Cardiac fibroblast (primary cell): Measurements from ENCODE around the gene ARMS2.

Experiments used
- DNase-seq, 2 donors: peaks; one replicate each; pipeline versions ENCODE4 v3.0.0 to v3.0.0-alpha.2; 2010; ENCODE audit warnings: low read depth in 2 of 2
- H3K4me3 ChIP-seq, 2 donors: replicated peaks in 1 of 2; 1 replicate in 1 of 2; 2 replicates in 1 of 2; pipeline ENCODE4 v1.5.1; 2011; ENCODE audit warnings: low read depth in 2 of 2, low read length in 2 of 2, mild to moderate bottlenecking in 2 of 2, moderate library complexity in 1 of 2
- TF ChIP-seq, protein P1 (sequence below): IDR thresholded peaks from one replicate; pipeline ENCODE4 v1.5.1; 2011; ENCODE audit warnings: low read depth, mild to moderate bottlenecking, low read length, inconsistent platforms

Gene ARMS2

DNA sequence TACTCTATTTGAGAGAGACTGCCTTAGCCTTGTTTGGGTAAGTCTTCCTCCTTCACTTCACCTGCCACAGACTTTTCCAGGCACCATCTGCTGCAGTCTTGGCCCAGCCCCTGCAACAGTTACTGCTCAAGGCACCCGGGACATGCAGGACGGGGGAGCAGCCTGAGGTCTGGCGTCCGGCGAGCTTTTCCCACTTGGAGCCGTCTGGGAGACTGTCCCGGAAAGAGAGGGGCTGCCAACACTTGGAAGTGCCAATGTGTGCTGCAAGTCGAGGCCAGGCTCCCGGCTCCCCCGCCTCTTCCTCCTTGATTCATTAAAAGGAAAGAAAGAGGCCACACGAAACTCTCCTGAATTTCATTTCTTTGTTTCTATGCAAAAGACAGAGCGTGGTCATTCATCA lies 20.6 kb downstream of the ARMS2 start:
- peak in 1 of 2 donors; percentile 58 for DNase-seq
- TF ChIP-seq, protein P1, sequence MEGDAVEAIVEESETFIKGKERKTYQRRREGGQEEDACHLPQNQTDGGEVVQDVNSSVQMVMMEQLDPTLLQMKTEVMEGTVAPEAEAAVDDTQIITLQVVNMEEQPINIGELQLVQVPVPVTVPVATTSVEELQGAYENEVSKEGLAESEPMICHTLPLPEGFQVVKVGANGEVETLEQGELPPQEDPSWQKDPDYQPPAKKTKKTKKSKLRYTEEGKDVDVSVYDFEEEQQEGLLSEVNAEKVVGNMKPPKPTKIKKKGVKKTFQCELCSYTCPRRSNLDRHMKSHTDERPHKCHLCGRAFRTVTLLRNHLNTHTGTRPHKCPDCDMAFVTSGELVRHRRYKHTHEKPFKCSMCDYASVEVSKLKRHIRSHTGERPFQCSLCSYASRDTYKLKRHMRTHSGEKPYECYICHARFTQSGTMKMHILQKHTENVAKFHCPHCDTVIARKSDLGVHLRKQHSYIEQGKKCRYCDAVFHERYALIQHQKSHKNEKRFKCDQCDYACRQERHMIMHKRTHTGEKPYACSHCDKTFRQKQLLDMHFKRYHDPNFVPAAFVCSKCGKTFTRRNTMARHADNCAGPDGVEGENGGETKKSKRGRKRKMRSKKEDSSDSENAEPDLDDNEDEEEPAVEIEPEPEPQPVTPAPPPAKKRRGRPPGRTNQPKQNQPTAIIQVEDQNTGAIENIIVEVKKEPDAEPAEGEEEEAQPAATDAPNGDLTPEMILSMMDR = no peak
- H3K4me3 ChIP-seq = no peak overlapping the region

DNA sequence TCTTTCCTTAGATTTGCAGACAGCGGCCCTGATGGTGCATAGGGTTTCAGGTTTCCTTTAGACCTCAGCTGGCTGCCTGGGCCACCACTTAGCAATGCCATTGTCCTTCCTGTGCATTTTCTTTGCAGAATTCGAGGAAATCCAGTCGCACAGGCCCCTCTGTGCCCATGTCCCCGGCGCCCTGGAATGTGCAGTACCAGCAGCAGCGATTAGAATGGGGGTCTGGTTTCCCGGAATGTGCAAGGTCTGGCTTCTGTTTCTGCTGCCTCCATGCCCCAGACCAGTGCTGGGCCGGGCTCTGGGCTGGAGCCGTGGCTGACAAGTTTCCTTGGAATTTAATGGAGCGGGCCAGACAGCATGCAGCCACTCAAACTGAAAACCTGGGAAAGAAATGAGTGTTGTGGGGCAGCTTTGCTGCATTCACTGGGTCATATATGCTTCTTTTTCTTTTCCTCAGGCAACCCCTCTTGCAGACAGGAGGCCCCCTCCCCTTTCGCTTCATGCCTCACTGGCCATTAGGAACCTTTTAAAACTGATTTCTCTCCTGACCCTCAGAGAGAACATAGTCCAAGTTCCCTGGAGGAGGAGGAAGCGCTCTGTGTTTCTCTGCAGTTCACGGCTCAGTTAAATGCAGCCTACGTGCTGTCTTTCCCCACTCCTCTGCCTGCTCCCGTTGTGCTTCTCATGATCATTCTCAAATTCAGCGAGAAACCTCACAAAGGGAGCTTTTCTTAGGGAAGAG lies 21.3 kb downstream of the ARMS2 start:
- H3K4me3 ChIP-seq = no peak overlapping the region
- TF ChIP-seq, protein P1 = no peak
- DNase-seq = peak in 1 of 2 donors; percentile 30

DNA sequence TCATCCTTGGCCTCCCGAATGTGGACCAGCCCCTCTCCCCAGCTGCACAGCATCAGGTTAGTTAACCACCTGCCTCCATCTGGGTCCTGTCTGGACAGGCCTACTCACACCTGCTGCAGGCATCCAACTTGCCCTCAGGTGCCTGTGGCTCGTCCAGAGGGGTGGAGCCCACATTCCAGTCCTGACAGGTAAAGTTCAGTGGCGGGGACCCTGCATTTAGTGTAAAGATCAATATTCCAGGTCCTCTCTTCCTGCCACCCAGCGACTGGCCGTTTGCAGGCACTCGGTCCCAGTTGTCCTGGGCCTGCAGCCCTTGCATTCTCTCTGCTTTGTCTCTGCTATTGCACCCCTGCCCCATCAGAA lies 21.9 kb downstream of the ARMS2 start:
- H3K4me3 ChIP-seq = no peak overlapping the region
- no peak for DNase-seq
- TF ChIP-seq, protein P1 = no peak

DNA sequence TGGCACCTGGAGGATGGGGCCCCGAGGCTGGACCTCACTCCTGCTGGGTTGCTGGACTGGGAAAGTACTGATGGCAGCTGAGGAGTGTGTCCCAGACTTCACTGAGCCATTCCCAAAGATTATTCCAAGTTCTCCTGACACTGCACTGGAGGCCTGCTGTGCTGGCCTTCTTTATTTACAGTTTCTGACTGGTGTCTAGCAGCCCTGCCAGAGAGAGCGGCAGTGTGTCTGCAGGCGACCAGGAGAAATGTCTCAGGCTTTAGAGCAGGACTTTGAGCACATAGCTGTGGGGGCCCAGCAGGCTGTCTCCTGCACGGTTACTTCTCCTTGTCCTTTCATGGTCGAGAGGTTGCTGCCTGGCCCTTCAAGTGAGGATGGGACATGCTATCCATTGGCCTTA lies 23.0 kb downstream of the ARMS2 start:
- no peak overlapping the region for H3K4me3 ChIP-seq
- DNase-seq = no peak
- TF ChIP-seq, protein P1 = no peak

GRCh38 chr10:122478971-122479370 lies 24.5 kb downstream of the ARMS2 start:
- no peak overlapping the region for H3K4me3 ChIP-seq
- TF ChIP-seq, protein P1 = no peak
- DNase-seq = no peak

DNA sequence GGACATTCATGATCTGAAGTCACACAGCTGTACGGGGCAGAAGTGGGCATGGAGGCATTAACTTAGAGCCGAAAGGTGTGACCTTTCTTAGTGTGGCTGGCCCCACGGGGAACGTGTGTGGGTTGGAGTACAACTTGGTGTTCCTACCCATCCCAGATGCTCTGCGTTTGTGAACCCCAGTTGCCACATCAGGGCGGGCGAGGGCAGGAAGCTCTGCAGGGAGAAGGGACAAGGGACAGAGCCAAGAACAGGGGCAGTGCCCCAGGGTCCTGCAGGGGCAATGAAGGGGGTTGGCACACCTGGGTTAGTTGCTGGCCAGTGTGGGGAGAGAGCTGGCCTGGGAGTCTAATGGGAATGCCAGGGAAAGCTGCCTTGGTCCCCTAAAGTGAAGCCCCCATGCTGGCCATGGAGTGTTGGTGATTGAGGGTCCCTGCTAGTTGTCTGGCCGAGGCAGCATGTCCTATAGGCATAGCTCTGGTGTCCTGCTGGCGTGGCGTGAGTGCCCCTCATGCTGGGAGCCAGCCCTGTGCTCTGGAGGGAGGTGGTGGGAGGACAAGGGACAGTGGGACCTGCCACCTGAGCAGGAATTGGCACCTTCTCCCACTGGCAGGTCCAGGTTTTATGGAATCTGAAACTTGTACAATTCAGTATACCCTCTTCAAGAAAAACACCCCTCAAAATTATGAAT lies 25.8 kb downstream of the ARMS2 start:
- TF ChIP-seq, protein P1 = no peak
- no peak for DNase-seq
- no peak overlapping the region for H3K4me3 ChIP-seq
